PC-9 (cell line): Measurements from ENCODE around the gene ANO7. TPM values are rescaled to one million over a fixed set of nuclear protein-coding genes. Genes with fewer than 3 reads are reported as not detected.

Experiments
- BruUV-seq: library from RNA; stranded (reverse); fragments of 400-500 nt; replicated peaks from 2 replicates; lab custom pipeline; 2021; lab: Mats Ljungman, UMichigan
- CTCF ChIA-PET: fragments of 300-600 bp; sonication (Branson Sonifier 250); formaldehyde crosslinking; loops from one replicate; lab custom pipeline; 2022; ENCODE audit warnings: antibody characterized with exemption; lab: Charles Lee
- POLR2A ChIA-PET: fragments of 300-600 bp; sonication (Branson Sonifier 250); formaldehyde crosslinking; loops from one replicate; lab custom pipeline; 2022; ENCODE audit warnings: antibody characterized with exemption; ENCODE audit not compliant: unreplicated experiment; lab: Charles Lee
- DNase-seq, 2 experiments: peaks; one replicate each; pipeline versions ENCODE4 v3.0.0 to v3.0.0-alpha.2; 2015 to 2022; ENCODE audit warnings: mixed read lengths in 1 of 2
- H2AFZ ChIP-seq: fragments of 200-600 bp; sonication (generic); 2 replicates; pipeline ENCODE4 v1.8.1; 2017; ENCODE audit warnings: antibody characterized with exemption
- H3F3A ChIP-seq: fragments of 200-600 bp; sonication (generic); 2 replicates; pipeline ENCODE4 v1.8.1; 2017; ENCODE audit warnings: antibody characterized with exemption, mild to moderate bottlenecking, low read depth; ENCODE audit not compliant: insufficient read depth
- H3K27ac ChIP-seq: fragments of 200-600 bp; sonication (generic); 2 replicates; pipeline ENCODE4 v1.6.1; 2016; ENCODE audit warnings: mixed run types
- H3K27me3 ChIP-seq: fragments of 200-600 bp; sonication (generic); 2 replicates; pipeline ENCODE4 v1.6.1; 2016; ENCODE audit warnings: low read depth, mixed run types; ENCODE audit not compliant: insufficient read depth
- H3K36me3 ChIP-seq: fragments of 200-600 bp; sonication (generic); 2 replicates; pipeline ENCODE4 v1.6.1; 2016; ENCODE audit warnings: low read depth, mixed run types
- H3K4me1 ChIP-seq: fragments of 200-600 bp; sonication (generic); replicated peaks from 2 replicates; pipeline ENCODE4 v1.6.1; 2016; ENCODE audit warnings: mixed run types; ENCODE audit not compliant: insufficient read depth
- H3K4me2 ChIP-seq: fragments of 200-600 bp; sonication (generic); 2 replicates; pipeline ENCODE4 v1.6.1; 2017; ENCODE audit warnings: mixed run types
- H3K4me3 ChIP-seq: fragments of 200-600 bp; sonication (generic); 2 replicates; pipeline ENCODE4 v1.6.1; 2016; ENCODE audit warnings: mixed run types
- H3K79me2 ChIP-seq: fragments of 200-600 bp; sonication (generic); 2 replicates; pipeline ENCODE4 v1.6.1; 2017; ENCODE audit warnings: low read depth, mixed run types
- H3K9me2 ChIP-seq: fragments of 200-600 bp; sonication (generic); 2 replicates; pipeline ENCODE4 v1.8.1; 2017; ENCODE audit warnings: mild to moderate bottlenecking; ENCODE audit not compliant: insufficient read depth
- H3K9me3 ChIP-seq: fragments of 200-600 bp; sonication (generic); 2 replicates; pipeline ENCODE4 v1.8.1; 2016; ENCODE audit warnings: low read depth; ENCODE audit not compliant: insufficient read depth
- H4K20me1 ChIP-seq: fragments of 200-600 bp; sonication (generic); 2 replicates; pipeline ENCODE4 v1.8.1; 2017; ENCODE audit not compliant: insufficient read depth
- CTCF ChIP-seq: fragments of 200-600 bp; sonication (generic); conservative IDR thresholded peaks from 2 replicates; pipeline ENCODE4 v1.6.1; 2017; ENCODE audit warnings: mixed run types, antibody characterized with exemption, mild to moderate bottlenecking, moderate library complexity
- EZH2 ChIP-seq: fragments of 200-600 bp; sonication (generic); IDR thresholded peaks from 2 replicates; pipeline ENCODE4 v1.8.0; 2017; ENCODE audit warnings: antibody characterized with exemption, low read depth
- intact Hi-C: fragments of 100-400 bp; cut with micrococcal nuclease; formaldehyde crosslinking; loops from one replicate; pipeline ENCODE4 v1.10.0; 2022; ENCODE audit not compliant: unreplicated experiment
- total RNA-seq: library from RNA; stranded (reverse); gene quantifications from 2 replicates; pipeline ENCODE4 v1.2.3, GENCODE V29; 2021

The ANO7 gene
- total RNA-seq, 1 experiment from 2014 or later = 6.5 TPM

- no peaks in the 10 kb centered on the region for H3K79me2 ChIP-seq
- H3K9me2 ChIP-seq = no peaks in the 10 kb centered on the region
- peaks cover 19% of the 10 kb centered on the region; the same call in 1 of the 2 replicates for H3K36me3 ChIP-seq
- no peak overlapping the region for H3K4me2 ChIP-seq
- POLR2A ChIA-PET = interaction anchor here (0.6 to 0.9 kb wide), 3 partner anchors 39 to 513 kb away, joined by 8 to 15 read pairs (median 11); partner anchors contain the start of gene DTYMK
- H3F3A ChIP-seq = no peaks in the 10 kb centered on the region
- no peaks in the 10 kb centered on the region; the same call in 1 of the 2 replicates for H4K20me1 ChIP-seq
- CTCF ChIA-PET = interaction anchor here (0.5 kb wide), 1 partner anchor 407 kb away, joined by 3 read pairs; no protein-coding TSS in a partner anchor
- no peak overlapping the region for H3K4me3 ChIP-seq
- TF ChIP-seq EZH2 (no peak), CTCF (no peak)
- peaks cover 11% of the 10 kb centered on the region; the same call in 1 of the 2 replicates for H3K9me3 ChIP-seq
- H2AFZ ChIP-seq = no peak overlapping the region
- H3K27ac ChIP-seq = no peak overlapping the region
- H3K4me1 ChIP-seq = no peaks in the 10 kb centered on the region
- intact Hi-C loops = no loop called here
- no peak for DNase-seq
- no TSS peak for BruUV-seq
- no peaks in the 10 kb centered on the region for H3K27me3 ChIP-seq
Observed at GRCh38 chr2:241173557-241173956, 14.9 kb upstream of the ANO7 start.

- no peak for TF ChIP-seq EZH2
- no peak for TF ChIP-seq CTCF
Observed at GRCh38 chr2:241177526-241178334, 10.7 kb upstream of the ANO7 start.

DNA sequence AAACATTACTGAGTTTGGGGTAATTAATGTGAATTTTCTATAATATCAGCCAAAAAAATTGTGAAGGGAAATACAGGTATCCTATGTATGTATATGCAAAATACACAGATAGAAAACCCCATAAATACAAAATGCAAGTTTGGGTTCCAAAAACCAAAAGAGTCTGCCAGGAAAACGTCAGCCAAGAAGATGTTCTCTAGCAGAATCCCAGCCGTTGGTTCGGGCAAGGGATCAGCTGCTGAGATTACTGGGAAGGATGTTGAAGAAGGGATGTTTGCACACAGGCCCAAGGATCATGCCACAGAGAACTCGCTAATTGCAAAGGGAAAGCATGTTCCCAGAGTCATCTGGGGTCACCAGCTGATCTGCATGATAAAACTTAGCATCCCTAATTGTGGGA is 9.5 kb upstream of the ANO7 start:
- CTCF ChIA-PET = no interaction called here
- H3K4me1 ChIP-seq = no peaks in the 10 kb centered on the region
- no peak overlapping the region for H3K4me2 ChIP-seq
- no peak overlapping the region for H3K27ac ChIP-seq
- DNase-seq = no peak
- H3K9me3 ChIP-seq = no peaks in the 10 kb centered on the region
- no TSS peak for BruUV-seq
- POLR2A ChIA-PET = no interaction called here
- no peaks in the 10 kb centered on the region for H3K9me2 ChIP-seq
- H3K27me3 ChIP-seq = no peaks in the 10 kb centered on the region
- H3K79me2 ChIP-seq = no peaks in the 10 kb centered on the region
- H3K4me3 ChIP-seq = no peak overlapping the region
- no peaks in the 10 kb centered on the region for H3F3A ChIP-seq
- no peaks in the 10 kb centered on the region; the same call in 1 of the 2 replicates for H4K20me1 ChIP-seq
- intact Hi-C loops = no loop called here
- no peak overlapping the region for H2AFZ ChIP-seq
- TF ChIP-seq EZH2 (no peak), CTCF (no peak)
- H3K36me3 ChIP-seq = 0 out of 2 replicates have a peak, but pooled peaks cover 6% of the 10 kb centered on the region

More at GRCh38 chr2:241177526-241178334, 10.7 kb upstream of the ANO7 start:
- CTCF ChIA-PET = no interaction called here
- H3K27me3 ChIP-seq = no peaks in the 10 kb centered on the region
- H3K9me3 ChIP-seq = no peaks in the 10 kb centered on the region
- H3K4me3 ChIP-seq = no peak overlapping the region
- no peak overlapping the region for H3K27ac ChIP-seq
- no peak for DNase-seq
- H3K79me2 ChIP-seq = no peaks in the 10 kb centered on the region
- no peak overlapping the region for H3K4me2 ChIP-seq
- intact Hi-C loops = no loop called here
- H3K9me2 ChIP-seq = no peaks in the 10 kb centered on the region
- H2AFZ ChIP-seq = no peak overlapping the region
- 0 out of 2 replicates have a peak, but pooled peaks cover 4% of the 10 kb centered on the region for H3K36me3 ChIP-seq
- no peaks in the 10 kb centered on the region for H3F3A ChIP-seq
- POLR2A ChIA-PET = no interaction called here
- no peaks in the 10 kb centered on the region; the same call in 1 of the 2 replicates for H4K20me1 ChIP-seq
- no peaks in the 10 kb centered on the region for H3K4me1 ChIP-seq
- BruUV-seq = no TSS peak
